ENCODE data around the gene PLD1. TPM values are rescaled to one million over a fixed set of nuclear protein-coding genes. Genes with fewer than 3 reads are reported as not detected.

Gene PLD1
- total RNA-seq, 2 donors from 2014 or later: 9.5 to 15.9 TPM

GRCh38 chr3:171829841-171830517, 19.7 kb upstream of the PLD1 start:
- TF ChIP-seq, protein P1, sequence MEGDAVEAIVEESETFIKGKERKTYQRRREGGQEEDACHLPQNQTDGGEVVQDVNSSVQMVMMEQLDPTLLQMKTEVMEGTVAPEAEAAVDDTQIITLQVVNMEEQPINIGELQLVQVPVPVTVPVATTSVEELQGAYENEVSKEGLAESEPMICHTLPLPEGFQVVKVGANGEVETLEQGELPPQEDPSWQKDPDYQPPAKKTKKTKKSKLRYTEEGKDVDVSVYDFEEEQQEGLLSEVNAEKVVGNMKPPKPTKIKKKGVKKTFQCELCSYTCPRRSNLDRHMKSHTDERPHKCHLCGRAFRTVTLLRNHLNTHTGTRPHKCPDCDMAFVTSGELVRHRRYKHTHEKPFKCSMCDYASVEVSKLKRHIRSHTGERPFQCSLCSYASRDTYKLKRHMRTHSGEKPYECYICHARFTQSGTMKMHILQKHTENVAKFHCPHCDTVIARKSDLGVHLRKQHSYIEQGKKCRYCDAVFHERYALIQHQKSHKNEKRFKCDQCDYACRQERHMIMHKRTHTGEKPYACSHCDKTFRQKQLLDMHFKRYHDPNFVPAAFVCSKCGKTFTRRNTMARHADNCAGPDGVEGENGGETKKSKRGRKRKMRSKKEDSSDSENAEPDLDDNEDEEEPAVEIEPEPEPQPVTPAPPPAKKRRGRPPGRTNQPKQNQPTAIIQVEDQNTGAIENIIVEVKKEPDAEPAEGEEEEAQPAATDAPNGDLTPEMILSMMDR (conservative IDR thresholded peaks at IDR 0.05): peak; percentile 90
- Histone ChIP-seq H3K4me1 (ENCODE audit: control insufficient read depth, insufficient read depth, low read length) (peaks cover 8% of the 10 kb centered on the region), H3K9ac (ENCODE audit: extremely low read depth, low read length, poor library complexity, severe bottlenecking) (no peak overlapping the region), H3K27me3 (ENCODE audit: control insufficient read depth, insufficient read depth, low read length, poor library complexity, severe bottlenecking) (no peaks in the 10 kb centered on the region), H3K27ac (ENCODE audit: low read depth, low read length) (no peak overlapping the region), H3K36me3 (ENCODE audit: control insufficient read depth, insufficient read depth, low read length) (no peaks in the 10 kb centered on the region), H3K9me3 (ENCODE audit: control insufficient read depth, low read length) (no peaks in the 10 kb centered on the region), H3K4me3 (ENCODE audit: low read length) (no peak overlapping the region)
- H3K36me3 Mint-ChIP-seq (ENCODE audit: low read depth): no peaks in the 10 kb centered on the region
- no peaks in the 10 kb centered on the region for H3K9me3 Mint-ChIP-seq
- no peak overlapping the region for H3K27ac Mint-ChIP-seq
- 39 to 43% methylated on average over 5 to 6 of the region's 6 CpGs for WGBS, 2 experiments (ENCODE audit: insufficient coverage in 1 of 2, insufficient read length in 1 of 2)
- H3K4me3 Mint-ChIP-seq: no peak overlapping the region
- H3K4me1 Mint-ChIP-seq: peaks cover 24% of the 10 kb centered on the region
- DNase-seq: peak; percentile 92
- H3K27me3 Mint-ChIP-seq (ENCODE audit: insufficient read depth): no peaks in the 10 kb centered on the region

- Mint-ChIP-seq H3K4me1 (peaks cover 22% of the 10 kb centered on the region), H3K27ac (no peak overlapping the region), H3K9me3 (no peaks in the 10 kb centered on the region), H3K4me3 (no peak overlapping the region), H3K36me3 (ENCODE audit: low read depth) (no peaks in the 10 kb centered on the region), H3K27me3 (ENCODE audit: insufficient read depth) (no peaks in the 10 kb centered on the region)
- Histone ChIP-seq H3K4me1 (ENCODE audit: control insufficient read depth, insufficient read depth, low read length) (peaks cover 2% of the 10 kb centered on the region), H3K36me3 (ENCODE audit: control insufficient read depth, insufficient read depth, low read length) (no peaks in the 10 kb centered on the region), H3K27ac (ENCODE audit: low read depth, low read length) (no peak overlapping the region), H3K27me3 (ENCODE audit: control insufficient read depth, insufficient read depth, low read length, poor library complexity, severe bottlenecking) (no peaks in the 10 kb centered on the region), H3K4me3 (ENCODE audit: low read length) (no peak overlapping the region), H3K9me3 (ENCODE audit: control insufficient read depth, low read length) (no peaks in the 10 kb centered on the region), H3K9ac (ENCODE audit: extremely low read depth, low read length, poor library complexity, severe bottlenecking) (no peak overlapping the region)
- DNase-seq: no peak
- WGBS, 2 experiments (ENCODE audit: insufficient coverage in 1 of 2, insufficient read length in 1 of 2): 82 to 94% methylated on average over 3 to 5 of the region's 5 CpGs
- TF ChIP-seq, protein P1 (conservative IDR thresholded peaks at IDR 0.05): no peak
These were observed 18.9 kb upstream of the PLD1 start for GRCh38 chr3:171828902-171829770.

GRCh38 chr3:171827836-171828458, 17.7 kb upstream of the PLD1 start:
- WGBS, 2 experiments (ENCODE audit: insufficient coverage in 1 of 2, insufficient read length in 1 of 2): 92 to 94% methylated on average over 10 of the region's 10 CpGs
- H3K36me3 Mint-ChIP-seq (ENCODE audit: low read depth): no peaks in the 10 kb centered on the region
- H3K4me3 ChIP-seq (ENCODE audit: low read length): no peak overlapping the region
- peaks cover 19% of the 10 kb centered on the region for H3K4me1 Mint-ChIP-seq
- no peak overlapping the region for H3K9ac ChIP-seq (ENCODE audit: extremely low read depth, low read length, poor library complexity, severe bottlenecking)
- H3K9me3 Mint-ChIP-seq: no peaks in the 10 kb centered on the region
- H3K27me3 Mint-ChIP-seq (ENCODE audit: insufficient read depth): no peaks in the 10 kb centered on the region
- H3K4me1 ChIP-seq (ENCODE audit: control insufficient read depth, insufficient read depth, low read length): no peaks in the 10 kb centered on the region
- H3K27me3 ChIP-seq (ENCODE audit: control insufficient read depth, insufficient read depth, low read length, poor library complexity, severe bottlenecking): no peaks in the 10 kb centered on the region
- no peaks in the 10 kb centered on the region for H3K9me3 ChIP-seq (ENCODE audit: control insufficient read depth, low read length)
- no peaks in the 10 kb centered on the region for H3K36me3 ChIP-seq (ENCODE audit: control insufficient read depth, insufficient read depth, low read length)
- no peak overlapping the region for H3K27ac ChIP-seq (ENCODE audit: low read depth, low read length)
- no peak overlapping the region for H3K27ac Mint-ChIP-seq
- no peak for DNase-seq
- no peak overlapping the region for H3K4me3 Mint-ChIP-seq
- TF ChIP-seq, protein P1 (conservative IDR thresholded peaks at IDR 0.05): no peak

Data from endodermal cell (in vitro differentiated cells).